Testis (tissue), 2 donors: Measurements from ENCODE around the gene KRTDAP.

Experiments used
- CTCF ChIP-seq, 3 experiments: fragments of 450-650 bp in 2 of 3; fragments of 200-600 bp in 1 of 3; sonication (generic) in 1 of 3; IDR thresholded peaks; one replicate each; pipeline ENCODE4 v1.5.1; 2016 to 2019; ENCODE audit warnings: antibody characterized with exemption in 3 of 3, mild to moderate bottlenecking in 2 of 3, moderate library complexity in 1 of 3
- POLR2A ChIP-seq: fragments of 450-650 bp; IDR thresholded peaks from one replicate; pipeline ENCODE4 v1.6.1; 2017; ENCODE audit warnings: antibody characterized with exemption, mild to moderate bottlenecking, moderate library complexity

- TF ChIP-seq CTCF (IDR thresholded peaks at IDR 0.05) (no peak), POLR2A (no peak)
These were observed 11.4 kb upstream of the KRTDAP start for GRCh38 chr19:35501684-35502083.
